Stimulated activated naive CD4-positive, alpha-beta T cell treated with Interleukin-2 at 50 U/mL for 16 hours (primary cell): Measurements from ENCODE around the gene FPR3.
"Not testable (repeated sequence)": the region's sequence is repeated elsewhere in the genome, so short reads cannot be mapped to it uniquely, and the experiment has no call there.

ENCODE experiments used
- DNase-seq: peaks from one replicate; lab custom pipeline; 2025; lab: John Stamatoyannopoulos, UW

The FPR3 gene

GRCh38 chr19:51784109-51784785 lies 10.7 kb upstream of the FPR3 start:
- no peak for DNase-seq

- DNase-seq, result peak; percentile 28
These were observed 9.9 kb upstream of the FPR3 start for GRCh38 chr19:51784922-51785690.

- no peak for DNase-seq
These were observed 8.1 kb upstream of the FPR3 start for GRCh38 chr19:51786646-51787494.

GRCh38 chr19:51788029-51788428 lies 6.9 kb upstream of the FPR3 start:
- no peak for DNase-seq

GRCh38 chr19:51789061-51789795 lies 5.7 kb upstream of the FPR3 start:
- no peak for DNase-seq

GRCh38 chr19:51792932-51793331 lies 2.0 kb upstream of the FPR3 start:
- DNase-seq, result no peak

GRCh38 chr19:51793994-51794393 lies 963 bp upstream of the FPR3 start:
- no peak for DNase-seq

GRCh38 chr19:51796195-51796679 lies 1.3 kb downstream of the FPR3 start:
- DNase-seq, result no peak

GRCh38 chr19:51797480-51797879 lies 2.5 kb downstream of the FPR3 start:
- DNase-seq, result no peak

GRCh38 chr19:51798062-51798461 lies 3.1 kb downstream of the FPR3 start:
- no peak for DNase-seq

- DNase-seq, result no peak
These were observed 4.2 kb downstream of the FPR3 start for GRCh38 chr19:51799034-51799773.

- DNase-seq, result no peak
These were observed 5.0 kb downstream of the FPR3 start for GRCh38 chr19:51799774-51800472.

- DNase-seq, result no peak
These were observed 5.7 kb downstream of the FPR3 start for GRCh38 chr19:51800473-51801244.

- DNase-seq, result no peak
These were observed 7.8 kb downstream of the FPR3 start for GRCh38 chr19:51802775-51803174.

GRCh38 chr19:51803519-51803918 lies 8.6 kb downstream of the FPR3 start:
- DNase-seq, result no peak

- DNase-seq, result no peak
These were observed 9.0 kb downstream of the FPR3 start for GRCh38 chr19:51803967-51804366.

GRCh38 chr19:51804789-51805188 lies 9.8 kb downstream of the FPR3 start:
- not testable (repeated sequence) for DNase-seq

- DNase-seq, result not testable (repeated sequence)
These were observed 10.4 kb downstream of the FPR3 start for GRCh38 chr19:51805396-51805795.

GRCh38 chr19:51806571-51806970 lies 11.6 kb downstream of the FPR3 start:
- DNase-seq, result not testable (repeated sequence)
